HepG2 (cell line): Measurements from ENCODE around the gene GCN1. TPM values are rescaled to one million over a fixed set of nuclear protein-coding genes. Genes with fewer than 3 reads are reported as not detected.
A peak's percentile ranks its signal among the peaks of the same experiment; 100 is the strongest.

ENCODE experiments used
- AKAP8 ChIP-seq: sonication (generic); formaldehyde crosslinking; IDR thresholded peaks from 2 replicates; pipeline ENCODE4 v1.5.1; 2020; ENCODE audit warnings: mild to moderate bottlenecking, missing genetic modification reagents
- ARNTL ChIP-seq: sonication (generic); formaldehyde crosslinking; IDR thresholded peaks from 2 replicates; pipeline ENCODE4 v1.4.0; 2020; ENCODE audit warnings: mild to moderate bottlenecking, missing genetic modification reagents
- BRD4 ChIP-seq: sonication (generic); formaldehyde crosslinking; IDR thresholded peaks from 2 replicates; pipeline ENCODE4 v1.4.0; 2020; ENCODE audit warnings: missing genetic modification reagents
- CHD2 ChIP-seq: IDR thresholded peaks from 2 replicates; pipeline ENCODE4 v1.6.1; 2011; ENCODE audit warnings: low read depth, low read length, improper control_type of control experiment
- GZF1 ChIP-seq: sonication (generic); formaldehyde crosslinking; IDR thresholded peaks from 2 replicates; pipeline ENCODE4 v1.5.1; 2020; ENCODE audit warnings: mild to moderate bottlenecking, missing genetic modification reagents
- HOXA3 ChIP-seq: sonication (generic); formaldehyde crosslinking; IDR thresholded peaks from 2 replicates; pipeline ENCODE4 v1.5.0; 2020; ENCODE audit warnings: missing genetic modification reagents
- KLF9 ChIP-seq: IDR thresholded peaks from 2 replicates; pipeline ENCODE4 v1.6.1; 2016; ENCODE audit warnings: low read depth
- MTA3 ChIP-seq: sonication (generic); formaldehyde crosslinking; IDR thresholded peaks from 2 replicates; pipeline ENCODE4 v1.4.0; 2020; ENCODE audit warnings: missing genetic modification reagents
- NFIC ChIP-seq: IDR thresholded peaks from 2 replicates; pipeline ENCODE4 v1.6.1; 2012; ENCODE audit warnings: mild to moderate bottlenecking, low read length, inconsistent platforms
- PBX2 ChIP-seq: IDR thresholded peaks from 2 replicates; pipeline ENCODE4 v1.6.1; 2016; ENCODE audit warnings: control low read depth
- PHF5A ChIP-seq: IDR thresholded peaks from one replicate; pipeline ENCODE4 v1.6.1; 2018; ENCODE audit warnings: low read depth, missing genetic modification reagents; ENCODE audit not compliant: unreplicated experiment
- RBFOX2 ChIP-seq: fragments of 200-400 bp; formaldehyde crosslinking; IDR thresholded peaks from 2 replicates; pipeline ENCODE4 v1.6.1; 2017; ENCODE audit warnings: low read depth, mild to moderate bottlenecking, low read length
- RXRA ChIP-seq: sonication (generic); formaldehyde crosslinking; IDR thresholded peaks from 2 replicates; pipeline ENCODE4 v1.5.1; 2020; ENCODE audit warnings: missing genetic modification reagents
- SKIL ChIP-seq: sonication (generic); formaldehyde crosslinking; IDR thresholded peaks from 2 replicates; pipeline ENCODE4 v1.8.0; 2022; ENCODE audit warnings: missing genetic modification reagents, mild to moderate bottlenecking, moderate library complexity, borderline replicate concordance
- TEAD2 ChIP-seq: sonication (generic); formaldehyde crosslinking; IDR thresholded peaks from 2 replicates; pipeline ENCODE4 v1.9.0; 2021; ENCODE audit warnings: missing genetic modification reagents
- XRCC5 ChIP-seq: fragments of 200-400 bp; formaldehyde crosslinking; optimal IDR thresholded peaks from 2 replicates; pipeline ENCODE3; 2017; ENCODE audit warnings: mild to moderate bottlenecking, low read length
- ZBTB14 ChIP-seq: sonication (generic); formaldehyde crosslinking; IDR thresholded peaks from 2 replicates; pipeline ENCODE4 v1.4.0; 2020; ENCODE audit warnings: missing genetic modification reagents
- ZEB1 ChIP-seq: IDR thresholded peaks from 2 replicates; pipeline ENCODE4 v1.6.1; 2012; ENCODE audit warnings: mild to moderate bottlenecking, low read depth, inconsistent platforms; ENCODE audit not compliant: insufficient replicate concordance
- ZMAT3 ChIP-seq: sonication (generic); formaldehyde crosslinking; conservative IDR thresholded peaks from 2 replicates; pipeline ENCODE4 v1.7.0; 2021; ENCODE audit warnings: missing genetic modification reagents
- ZMYM3 ChIP-seq: sonication (generic); formaldehyde crosslinking; IDR thresholded peaks from 2 replicates; pipeline ENCODE4 v1.5.1; 2020; ENCODE audit warnings: mild to moderate bottlenecking, missing genetic modification reagents
- ZNF143 ChIP-seq: sonication (generic); formaldehyde crosslinking; IDR thresholded peaks from 2 replicates; pipeline ENCODE4 v1.4.0; 2020; ENCODE audit warnings: missing genetic modification reagents
- ZNF234 ChIP-seq: sonication (generic); formaldehyde crosslinking; conservative IDR thresholded peaks from 2 replicates; pipeline ENCODE4 v1.5.1; 2020; ENCODE audit warnings: mild to moderate bottlenecking, missing genetic modification reagents
- ZNF326 ChIP-seq: sonication (generic); formaldehyde crosslinking; IDR thresholded peaks from 2 replicates; pipeline ENCODE4 v1.4.0; 2020; ENCODE audit warnings: missing genetic modification reagents, borderline replicate concordance
- ZNF331 ChIP-seq: sonication (generic); formaldehyde crosslinking; IDR thresholded peaks from 2 replicates; pipeline ENCODE4 v1.4.0; 2020; ENCODE audit warnings: missing genetic modification reagents
- ZNF441 ChIP-seq: sonication (generic); formaldehyde crosslinking; IDR thresholded peaks from 2 replicates; pipeline ENCODE4 v1.7.0; 2021; ENCODE audit warnings: missing genetic modification reagents, borderline replicate concordance
- ZNF530 ChIP-seq: sonication (generic); formaldehyde crosslinking; IDR thresholded peaks from 2 replicates; pipeline ENCODE4 v1.5.0; 2020; ENCODE audit warnings: low read depth, mild to moderate bottlenecking, missing genetic modification reagents
- polyA plus RNA-seq, 8 experiments: library from polyadenylated mRNA; depleted of rRNA in 3 of 8; stranded (reverse) in 7 of 8; unstranded in 1 of 8; fragments of >200 nt; fragmentation: Illumina TruSeq in 4 of 8; extraction: Trizol in 4 of 8; gene quantifications; 2 replicates each; pipeline versions ENCODE4 v1.2.1 to v1.2.3, GENCODE V29; 2011 to 2016; ENCODE audit warnings: low read depth in 4 of 8, missing spikeins in 1 of 8, mixed read lengths in 1 of 8; ENCODE audit not compliant: insufficient read depth in 1 of 8
- total RNA-seq, 5 experiments: library from RNA; depleted of rRNA; stranded (reverse); fragments of >200 nt; fragmentation: Illumina TruSeq; extraction: Trizol; gene quantifications; 2 replicates each; pipeline ENCODE4 v1.2.3, GENCODE V29; 2016; ENCODE audit warnings: low read depth in 1 of 5

The GCN1 gene
- total and polyA plus RNA-seq, 2 of the 13 experiments (the other 11 are each of a cell fraction or from before 2014, with no cell fraction given), result 58.2 to 83.0 TPM

GRCh38 chr12:120194534-120195395 lies at the start of gene GCN1 (continued):
- TF ChIP-seq SKIL (CRISPR knock-in tag) (0 out of 2 replicates have a peak, but pooled peaks have one; percentile 38), GZF1 (no peak), ZEB1 (peak; percentile 52), ZNF326 (CRISPR knock-in tag) (no peak), MTA3 (CRISPR knock-in tag) (no peak), NFIC (no peak), ZNF234 (CRISPR knock-in tag) (peak; percentile 66; the same call in 1 of the 2 replicates), HOXA3 (peak; percentile 94; the same call in 1 of the 2 replicates), AKAP8 (CRISPR knock-in tag) (no peak), PBX2 (CRISPR knock-in tag) (no peak), XRCC5 (peak; percentile 86), KLF9 (CRISPR knock-in tag) (no peak), ZNF331 (CRISPR knock-in tag) (peak; percentile 49; the same call in 1 of the 2 replicates), PHF5A (CRISPR knock-in tag) (peak; percentile 66), TEAD2 (peak; percentile 50; the same call in 1 of the 2 replicates), ZMAT3 (CRISPR knock-in tag) (peak; percentile 96), ZNF530 (CRISPR knock-in tag) (no peak), RXRA (CRISPR knock-in tag) (peak; percentile 71), ARNTL (CRISPR knock-in tag) (peak; percentile 67; the same call in 1 of the 2 replicates), ZMYM3 (CRISPR knock-in tag) (no peak), ZNF441 (CRISPR knock-in tag) (peak; percentile 90), ZBTB14 (CRISPR knock-in tag) (no peak), RBFOX2 (peak; percentile 99), CHD2 (peak; percentile 63; the same call in 1 of the 2 replicates), ZNF143 (CRISPR knock-in tag) (no peak), BRD4 (CRISPR knock-in tag) (peak; percentile 96)
